Activated CD4-positive, alpha-beta memory T cell treated with anti-CD3 and anti-CD28 coated beads for 36 hours (primary cell): ENCODE data around the gene NRDC. TPM values are rescaled to one million over a fixed set of nuclear protein-coding genes. Genes with fewer than 3 reads are reported as not detected.
A peak's percentile ranks its signal among the peaks of the same experiment; 100 is the strongest.
"Not testable (repeated sequence)": the region's sequence is repeated elsewhere in the genome, so short reads cannot be mapped to it uniquely, and the experiment has no call there.

Experiments
- CTCF ChIA-PET: fragments of 350-600 bp; sonication (Branson Sonifier 250); formaldehyde crosslinking; loops from one replicate; lab custom pipeline; 2021; ENCODE audit warnings: antibody characterized with exemption, inconsistent platforms; lab: Charles Lee
- POLR2A ChIA-PET: fragments of 350-600 bp; sonication (Branson Sonifier 250); formaldehyde crosslinking; loops from one replicate; lab custom pipeline; 2021; ENCODE audit warnings: antibody characterized with exemption; lab: Charles Lee
- DNase-seq: peaks from one replicate; pipeline ENCODE4 v3.0.0-alpha.2; 2020
- H3K27ac Mint-ChIP-seq: one replicate; pipeline ENCODE4 v1.8.0; 2021; ENCODE audit warnings: mixed read lengths
- H3K27me3 Mint-ChIP-seq: one replicate; pipeline ENCODE4 v1.8.0; 2021; ENCODE audit warnings: mixed read lengths
- H3K36me3 Mint-ChIP-seq: one replicate; pipeline ENCODE4 v1.8.0; 2021; ENCODE audit warnings: mixed read lengths
- H3K4me1 Mint-ChIP-seq: one replicate; pipeline ENCODE4 v1.8.0; 2021; ENCODE audit warnings: low read depth, mixed read lengths
- H3K4me3 Mint-ChIP-seq: one replicate; pipeline ENCODE4 v1.8.0; 2021; ENCODE audit warnings: mild to moderate bottlenecking, mixed read lengths
- H3K9me3 Mint-ChIP-seq: one replicate; pipeline ENCODE4 v1.8.0; 2021; ENCODE audit warnings: mixed read lengths
- intact Hi-C: fragments of 100-400 bp; cut with micrococcal nuclease; formaldehyde crosslinking; loops from one replicate; pipeline ENCODE4 v1.15.1; 2023
- total RNA-seq, 2 experiments: library from RNA; stranded (reverse); gene quantifications; one replicate each; pipeline ENCODE4 v1.2.3, GENCODE V29; 2021

The NRDC gene
- total RNA-seq, 2 experiments from 2014 or later = 153 to 155 TPM

GRCh38 chr1:51875836-51876235 is 2.7 kb downstream of the NRDC start:
- ChIA-PET POLR2A (no interaction called here), CTCF (interaction anchor here (1.5 to 1.8 kb wide), 2 partner anchors 8 to 21 kb away, joined by 4 to 5 read pairs; no protein-coding TSS in a partner anchor)
- H3K9me3 Mint-ChIP-seq = no peaks in the 10 kb centered on the region
- intact Hi-C loops = loop anchor here (5.0 to 10.0 kb wide), 2 partner anchors 359 to 911 kb away; partner anchors contain the start of genes EPS15 and FAF1
- H3K27me3 Mint-ChIP-seq = no peaks in the 10 kb centered on the region
- peak overlapping the region; percentile 26 for H3K4me3 Mint-ChIP-seq
- peaks cover 53% of the 10 kb centered on the region for H3K4me1 Mint-ChIP-seq
- no peak for DNase-seq
- peaks cover 21% of the 10 kb centered on the region for H3K36me3 Mint-ChIP-seq
- no peak overlapping the region for H3K27ac Mint-ChIP-seq

GRCh38 chr1:51875291-51875772 is 3.2 kb downstream of the NRDC start:
- ChIA-PET POLR2A (no interaction called here), CTCF (no interaction called here)
- no peak for DNase-seq
- no peaks in the 10 kb centered on the region for H3K9me3 Mint-ChIP-seq
- no peak overlapping the region for H3K27ac Mint-ChIP-seq
- H3K4me3 Mint-ChIP-seq = peak overlapping the region; percentile 26
- intact Hi-C loops = loop anchor here (5.0 to 10.0 kb wide), 2 partner anchors 358 to 911 kb away; partner anchors contain the start of genes EPS15 and FAF1
- H3K4me1 Mint-ChIP-seq = peaks cover 57% of the 10 kb centered on the region
- H3K36me3 Mint-ChIP-seq = peaks cover 22% of the 10 kb centered on the region
- H3K27me3 Mint-ChIP-seq = no peaks in the 10 kb centered on the region

- POLR2A ChIA-PET, DNase-seq, H3K27ac Mint-ChIP-seq, CTCF ChIA-PET, H3K4me3 Mint-ChIP-seq, H3K9me3 Mint-ChIP-seq, H3K27me3 Mint-ChIP-seq: not testable (repeated sequence)
- Mint-ChIP-seq H3K36me3 (peaks cover 22% of the 10 kb centered on the region), H3K4me1 (peaks cover 66% of the 10 kb centered on the region)
- intact Hi-C loops = loop anchor here (10.0 kb wide), 1 partner anchor 908 kb away; the partner anchor contains the start of gene FAF1
Observed at GRCh38 chr1:51873270-51873669, 5.3 kb downstream of the NRDC start.

GRCh38 chr1:51871351-51871975 is 7.1 kb downstream of the NRDC start:
- no peak for DNase-seq
- no peaks in the 10 kb centered on the region for H3K27me3 Mint-ChIP-seq
- no peak overlapping the region for H3K27ac Mint-ChIP-seq
- H3K36me3 Mint-ChIP-seq = peaks cover 18% of the 10 kb centered on the region
- POLR2A ChIA-PET = no interaction called here
- H3K4me1 Mint-ChIP-seq = peaks cover 70% of the 10 kb centered on the region
- intact Hi-C loops = loop anchor here (10.0 kb wide), 1 partner anchor 907 kb away; the partner anchor contains the start of gene FAF1
- CTCF ChIA-PET = no interaction called here
- H3K9me3 Mint-ChIP-seq = no peaks in the 10 kb centered on the region
- H3K4me3 Mint-ChIP-seq = no peak overlapping the region

- H3K27ac Mint-ChIP-seq = no peak overlapping the region
- H3K4me1 Mint-ChIP-seq = peaks cover 68% of the 10 kb centered on the region
Observed at GRCh38 chr1:51870603-51871350, 7.8 kb downstream of the NRDC start.

GRCh38 chr1:51867479-51868232 is 10.9 kb downstream of the NRDC start:
- ChIA-PET CTCF (interaction anchor here (0.6 to 1.4 kb wide), 3 partner anchors 9 to 181 kb away, joined by 3 to 4 read pairs (median 3); no protein-coding TSS in a partner anchor), POLR2A (interaction anchor here (0.5 to 1.4 kb wide), 2 partner anchors 12 to 15 kb away, joined by 3 read pairs; no protein-coding TSS in a partner anchor)
- no peaks in the 10 kb centered on the region for H3K9me3 Mint-ChIP-seq
- intact Hi-C loops = no loop called here
- DNase-seq = no peak
- H3K4me3 Mint-ChIP-seq = no peak overlapping the region
- H3K36me3 Mint-ChIP-seq = peaks cover 7% of the 10 kb centered on the region
- no peaks in the 10 kb centered on the region for H3K27me3 Mint-ChIP-seq
- peaks cover 54% of the 10 kb centered on the region for H3K4me1 Mint-ChIP-seq
- H3K27ac Mint-ChIP-seq = no peak overlapping the region

More at GRCh38 chr1:51870603-51871350, 7.8 kb downstream of the NRDC start:
- ChIA-PET POLR2A (no interaction called here), CTCF (interaction anchor here (0.6 kb wide), 1 partner anchor 227 kb away, joined by 4 read pairs; no protein-coding TSS in a partner anchor)
- Mint-ChIP-seq H3K27me3 (no peaks in the 10 kb centered on the region), H3K36me3 (peaks cover 18% of the 10 kb centered on the region), H3K4me3 (no peak overlapping the region), H3K9me3 (no peaks in the 10 kb centered on the region)
- no peak for DNase-seq
- intact Hi-C loops = loop anchor here (10.0 kb wide), 1 partner anchor 906 kb away; the partner anchor contains the start of gene FAF1

- Mint-ChIP-seq H3K4me1 (peaks cover 41% of the 10 kb centered on the region), H3K4me3 (no peak overlapping the region), H3K36me3 (peaks cover 5% of the 10 kb centered on the region), H3K27me3 (no peaks in the 10 kb centered on the region), H3K9me3 (no peaks in the 10 kb centered on the region), H3K27ac (no peak overlapping the region)
- DNase-seq = no peak
- CTCF ChIA-PET = interaction anchor here (0.6 kb wide), 1 partner anchor 419 kb away, joined by 3 read pairs; no protein-coding TSS in a partner anchor
- intact Hi-C loops = no loop called here
- POLR2A ChIA-PET = no interaction called here
Observed at GRCh38 chr1:51863384-51863783, 15.1 kb downstream of the NRDC start.

GRCh38 chr1:51861669-51862068 is 16.9 kb downstream of the NRDC start:
- no peak overlapping the region for H3K4me3 Mint-ChIP-seq
- intact Hi-C loops = no loop called here
- ChIA-PET POLR2A (no interaction called here), CTCF (no interaction called here)
- H3K4me1 Mint-ChIP-seq = peaks cover 31% of the 10 kb centered on the region
- H3K27ac Mint-ChIP-seq = no peak overlapping the region
- no peaks in the 10 kb centered on the region for H3K27me3 Mint-ChIP-seq
- no peak for DNase-seq
- peaks cover 4% of the 10 kb centered on the region for H3K36me3 Mint-ChIP-seq
- no peaks in the 10 kb centered on the region for H3K9me3 Mint-ChIP-seq

- CTCF ChIA-PET = no interaction called here
- DNase-seq = no peak
- peaks cover 31% of the 10 kb centered on the region for H3K4me1 Mint-ChIP-seq
- H3K9me3 Mint-ChIP-seq = no peaks in the 10 kb centered on the region
- H3K27me3 Mint-ChIP-seq = no peaks in the 10 kb centered on the region
- POLR2A ChIA-PET = no interaction called here
- peaks cover 8% of the 10 kb centered on the region for H3K36me3 Mint-ChIP-seq
- intact Hi-C loops = no loop called here
- H3K4me3 Mint-ChIP-seq = no peak overlapping the region
- H3K27ac Mint-ChIP-seq = no peak overlapping the region
Observed at GRCh38 chr1:51859735-51860134, 18.8 kb downstream of the NRDC start.

GRCh38 chr1:51859333-51859732 is 19.2 kb downstream of the NRDC start:
- Mint-ChIP-seq H3K4me3 (no peak overlapping the region), H3K9me3 (no peaks in the 10 kb centered on the region), H3K36me3 (peaks cover 9% of the 10 kb centered on the region), H3K4me1 (peaks cover 31% of the 10 kb centered on the region), H3K27me3 (no peaks in the 10 kb centered on the region), H3K27ac (no peak overlapping the region)
- POLR2A ChIA-PET = no interaction called here
- no peak for DNase-seq
- CTCF ChIA-PET = no interaction called here
- intact Hi-C loops = no loop called here

- intact Hi-C loops = no loop called here
- POLR2A ChIA-PET = no interaction called here
- CTCF ChIA-PET = no interaction called here
Observed at GRCh38 chr1:51858892-51859291, 19.6 kb downstream of the NRDC start.

More at GRCh38 chr1:51858892-51859291, 19.6 kb downstream of the NRDC start:
- Mint-ChIP-seq H3K36me3 (peaks cover 9% of the 10 kb centered on the region), H3K4me3 (no peak overlapping the region), H3K9me3 (no peaks in the 10 kb centered on the region), H3K27ac (no peak overlapping the region), H3K4me1 (peaks cover 31% of the 10 kb centered on the region), H3K27me3 (no peaks in the 10 kb centered on the region)
- DNase-seq = no peak
